HG02943 (cell line): ENCODE measurements around the gene TTL.
"Not testable (repeated sequence)": the region's sequence is repeated elsewhere in the genome, so short reads cannot be mapped to it uniquely, and the experiment has no call there.

Experiments
- ATAC-seq: cut with Tn5 transposase; IDR thresholded peaks from one replicate; pipeline ENCODE4 v1.9.1; 2021; ENCODE audit warnings: mild to moderate bottlenecking, low read depth, moderate library complexity; ENCODE audit not compliant: unreplicated experiment

The TTL gene

GRCh38 chr2:112481528-112482233, at the start of gene TTL:
TTL (plus strand) TSS chr2:112482156; CDS start chr2:112482345, 189 bp downstream.
- peak; percentile 63 for ATAC-seq

DNA sequence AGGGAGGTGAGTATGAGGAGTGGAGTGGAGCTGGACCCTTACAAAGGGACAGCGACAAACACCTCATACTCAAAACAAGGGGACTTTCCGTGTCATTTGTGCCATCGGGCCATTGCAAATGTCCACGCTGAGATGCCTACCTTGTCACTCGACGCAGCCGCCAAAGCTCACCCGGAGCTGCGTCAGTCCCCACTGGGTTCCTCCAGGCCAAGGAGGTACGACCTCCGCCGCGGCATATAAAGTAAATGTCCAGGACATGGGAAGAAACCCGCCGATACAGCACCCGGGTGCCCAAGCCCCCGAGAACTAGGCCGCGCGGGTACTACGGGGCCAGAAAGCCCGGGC, 49.6 kb upstream of the TTL start:
- ATAC-seq: not testable (repeated sequence)

GRCh38 chr2:112432735-112433479, 49.0 kb upstream of the TTL start:
- peak; percentile 33 for ATAC-seq

GRCh38 chr2:112433480-112433879, 48.5 kb upstream of the TTL start, which contains the start of gene RGPD8:
RGPD8 (minus strand) TSS chr2:112433645; CDS start chr2:112433453, 192 bp downstream.
- ATAC-seq: peak; percentile 94

GRCh38 chr2:112433932-112434730, 47.8 kb upstream of the TTL start:
- ATAC-seq: no peak

DNA sequence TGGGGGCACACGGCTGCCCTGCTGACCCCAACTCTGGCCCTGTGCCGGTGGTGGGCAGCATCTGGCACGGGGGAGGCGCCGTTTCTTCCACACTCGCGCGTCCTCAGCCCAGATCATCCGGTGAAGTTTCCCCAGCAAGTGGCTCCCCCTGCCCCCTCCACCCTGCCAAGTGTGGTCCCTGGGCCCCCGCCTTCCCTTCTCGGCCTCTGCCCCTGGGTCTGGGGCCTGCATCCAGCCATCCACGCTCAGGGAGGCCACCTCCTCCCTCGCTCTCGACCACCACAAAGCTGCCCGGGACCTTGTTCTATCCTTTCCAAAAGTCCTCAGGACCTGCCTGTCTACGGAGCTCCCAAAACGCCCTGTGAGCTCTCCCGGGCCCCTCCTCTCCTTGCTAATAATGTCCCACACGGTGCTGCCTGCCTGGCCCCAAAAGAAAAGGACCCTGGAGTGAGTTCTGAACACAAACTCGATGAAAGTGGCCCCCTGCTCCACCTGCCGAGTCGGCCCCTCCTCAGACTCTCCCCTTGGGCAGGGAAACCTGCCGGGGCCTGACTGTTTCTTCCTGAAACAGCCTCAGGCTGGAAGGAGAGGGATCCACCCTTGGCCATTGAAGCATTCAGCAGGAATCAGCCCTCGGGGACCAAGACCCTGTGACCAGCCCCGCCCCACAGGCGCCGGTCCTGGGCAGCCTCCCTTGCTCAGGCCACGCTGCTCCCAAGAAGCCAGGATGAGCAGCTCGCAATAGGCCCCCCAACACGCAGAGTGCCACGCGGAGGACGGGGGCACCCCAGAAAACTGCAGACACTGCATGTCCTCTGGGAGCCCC, 46.9 kb upstream of the TTL start:
- not testable (repeated sequence) for ATAC-seq

- ATAC-seq: not testable (repeated sequence)
These were observed 46.1 kb upstream of the TTL start for GRCh38 chr2:112435716-112436431.

GRCh38 chr2:112436993-112437392, 45.0 kb upstream of the TTL start:
- ATAC-seq: not testable (repeated sequence)

DNA sequence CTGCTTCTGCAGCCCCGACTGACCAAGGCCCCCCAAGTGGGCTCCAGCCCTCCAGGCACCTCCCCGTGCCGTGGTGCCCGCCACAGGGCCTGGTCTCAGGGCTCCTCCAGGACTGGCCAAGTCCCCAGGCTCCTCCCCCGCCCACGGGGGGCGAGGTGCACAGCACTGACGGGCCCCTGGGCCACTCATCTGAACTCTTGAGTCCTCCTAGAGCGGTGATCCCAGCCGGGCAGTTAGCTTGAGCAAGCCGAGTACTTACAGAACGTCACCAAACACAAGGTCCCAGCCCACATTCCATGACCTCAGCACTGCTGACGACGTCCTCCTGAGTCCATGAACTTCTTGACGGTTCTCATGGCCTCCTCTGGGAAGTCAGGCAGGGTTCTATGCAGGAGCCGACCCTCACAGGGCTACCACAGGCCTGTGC, 44.5 kb upstream of the TTL start:
- ATAC-seq: not testable (repeated sequence)

GRCh38 chr2:112438603-112439261, 43.2 kb upstream of the TTL start:
- not testable (repeated sequence) for ATAC-seq

GRCh38 chr2:112444256-112444655, 37.7 kb upstream of the TTL start:
- not testable (repeated sequence) for ATAC-seq

- no peak for ATAC-seq
These were observed 32.1 kb upstream of the TTL start for GRCh38 chr2:112449854-112450253.

DNA sequence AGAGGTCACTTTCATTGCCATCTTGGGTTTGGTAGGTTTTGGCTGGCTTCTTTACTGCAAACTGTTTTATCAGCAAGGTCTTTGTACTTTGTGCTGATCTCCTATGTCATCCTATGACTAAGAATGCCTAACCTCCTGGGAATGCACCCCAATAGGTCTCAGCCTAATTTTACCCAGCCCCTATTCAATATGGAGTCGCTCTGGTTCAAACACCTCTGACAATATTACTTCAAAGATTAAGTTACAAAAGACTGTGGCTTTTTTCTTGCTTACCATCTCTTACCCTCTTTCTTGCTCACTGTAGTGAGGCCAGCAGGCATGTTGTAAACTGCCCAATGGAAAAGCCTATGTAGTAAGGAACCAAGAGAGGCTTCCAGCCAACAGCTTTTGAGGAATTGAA, 30.6 kb upstream of the TTL start:
- ATAC-seq: no peak

GRCh38 chr2:112454586-112454985, 27.4 kb upstream of the TTL start:
- no peak for ATAC-seq

DNA sequence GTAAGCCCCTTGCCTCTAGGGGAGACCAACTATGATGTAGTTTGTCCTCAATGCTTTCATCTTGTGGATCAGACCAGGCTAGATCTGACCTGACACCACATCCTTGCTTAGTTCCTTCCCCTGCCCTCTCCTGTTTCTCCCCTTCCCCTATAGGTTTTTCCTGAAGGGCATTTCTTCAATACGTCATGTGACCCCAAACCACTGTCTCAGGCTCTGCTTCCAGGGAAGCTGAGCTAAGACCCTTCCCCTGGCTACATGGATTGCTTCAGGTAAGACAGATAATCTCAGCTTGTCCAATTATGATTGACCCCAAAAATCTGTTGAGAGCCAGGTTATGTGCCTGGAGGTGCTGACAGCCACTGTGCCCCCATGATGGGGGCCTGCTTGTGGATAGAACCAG, 22.6 kb upstream of the TTL start:
- no peak for ATAC-seq

DNA sequence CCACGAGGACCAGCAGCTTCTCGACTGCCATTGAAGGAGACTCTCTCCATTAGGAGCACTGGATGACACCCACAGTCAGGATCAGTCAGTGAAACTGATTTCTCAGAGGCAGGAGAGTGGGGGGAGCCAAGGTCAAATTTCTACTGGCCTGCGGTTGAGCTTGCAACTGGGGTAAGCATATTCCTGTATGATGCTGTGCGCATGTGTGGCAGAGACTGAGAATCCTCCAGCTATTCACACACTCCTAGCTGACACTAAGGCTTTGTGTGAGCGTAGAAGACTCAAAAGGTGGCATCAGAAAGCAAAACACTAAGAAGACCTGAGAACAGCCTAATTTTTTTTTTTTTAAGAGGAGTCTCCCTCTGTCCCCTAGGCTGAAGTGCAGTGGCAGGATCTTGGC, 19.8 kb upstream of the TTL start:
- no peak for ATAC-seq

GRCh38 chr2:112463256-112463655, 18.7 kb upstream of the TTL start:
- ATAC-seq: no peak

- ATAC-seq: no peak
These were observed 16.6 kb upstream of the TTL start for GRCh38 chr2:112465382-112465781.
